Measurements from ENCODE around the gene DOCK2.

GRCh38 chr5:169889572-169889971 lies 252.5 kb downstream of the DOCK2 start:
- TF ChIP-seq ESRRA (CRISPR knock-in tag; IDR thresholded peaks at IDR 0.05; ENCODE audit: borderline replicate concordance), result no peak
- TF ChIP-seq TEAD4 (CRISPR knock-in tag; IDR thresholded peaks at IDR 0.05), result no peak
- no peak for TF ChIP-seq CREB1 (CRISPR knock-in tag; IDR thresholded peaks at IDR 0.05)
- TF ChIP-seq CTCF (IDR thresholded peaks at IDR 0.05), result no peak
- TF ChIP-seq PRDM15 (CRISPR knock-in tag; IDR thresholded peaks at IDR 0.05), result no peak
- TF ChIP-seq USF1 (CRISPR knock-in tag; IDR thresholded peaks at IDR 0.05), result no peak
- no peak for TF ChIP-seq SP1 (CRISPR knock-in tag; conservative IDR thresholded peaks at IDR 0.05)
- no peak for TF ChIP-seq SMAD4 (CRISPR knock-in tag; IDR thresholded peaks at IDR 0.05)
- TF ChIP-seq MAX (CRISPR knock-in tag; IDR thresholded peaks at IDR 0.05), result no peak
- no peak for TF ChIP-seq ZNF232 (CRISPR knock-in tag; IDR thresholded peaks at IDR 0.05)
- TF ChIP-seq RELA (CRISPR knock-in tag; IDR thresholded peaks at IDR 0.05; ENCODE audit: borderline replicate concordance), result no peak
- no peak for TF ChIP-seq MYBL2 (CRISPR knock-in tag; IDR thresholded peaks at IDR 0.05)

Measured in WTC11 (cell line).